ENCODE results near the gene ANGPTL5. TPM values are rescaled to one million over a fixed set of nuclear protein-coding genes. Genes with fewer than 3 reads are reported as not detected.

ANGPTL5 gene
- total RNA-seq, 1 donor from 2014 or later: 2.4 TPM

DNA sequence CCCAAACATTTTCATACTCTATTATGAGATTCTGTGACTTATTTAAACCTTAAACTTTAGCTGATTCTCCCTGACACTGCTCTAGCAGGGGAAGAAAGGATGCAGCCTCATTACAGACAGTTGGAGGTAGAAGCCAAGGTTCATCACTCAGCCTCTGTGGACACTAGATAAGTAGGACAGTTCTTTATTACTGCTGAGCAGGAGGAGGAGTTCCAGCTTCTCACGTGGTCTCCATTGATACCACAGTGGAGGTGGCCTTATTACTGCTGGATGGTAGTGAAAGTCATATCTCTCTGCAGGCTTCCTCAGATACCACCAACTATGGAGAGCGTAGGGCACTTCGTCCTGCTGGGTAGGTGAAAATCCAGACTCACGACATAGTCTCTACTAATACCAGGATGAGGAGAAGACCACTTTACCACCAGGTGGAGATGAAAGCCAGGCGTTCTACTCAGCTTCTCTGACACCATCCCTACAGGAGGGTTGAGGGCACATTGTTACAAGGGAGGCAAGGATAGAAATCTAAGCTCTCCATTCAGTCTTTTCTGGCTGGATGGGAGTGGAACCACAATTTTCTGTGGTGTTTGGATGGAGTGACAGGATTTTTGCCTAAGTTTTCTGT, 13.1 kb upstream of the ANGPTL5 start:
- H3K36me3 Mint-ChIP-seq (ENCODE audit: unreplicated experiment): peaks cover 42% of the 10 kb centered on the region
- no peak for DNase-seq (ENCODE audit: extremely low spot score, unreplicated experiment)
- H3K27ac Mint-ChIP-seq (ENCODE audit: unreplicated experiment): no peak overlapping the region
- H3K9me3 Mint-ChIP-seq (ENCODE audit: unreplicated experiment): peaks cover 16% of the 10 kb centered on the region
- no peak for TF ChIP-seq CTCF (IDR thresholded peaks at IDR 0.05)
- H3K27me3 Mint-ChIP-seq (ENCODE audit: unreplicated experiment): no peaks in the 10 kb centered on the region
- H3K4me3 Mint-ChIP-seq (ENCODE audit: unreplicated experiment): no peak overlapping the region
- no peaks in the 10 kb centered on the region for H3K4me1 Mint-ChIP-seq (ENCODE audit: unreplicated experiment)

DNA sequence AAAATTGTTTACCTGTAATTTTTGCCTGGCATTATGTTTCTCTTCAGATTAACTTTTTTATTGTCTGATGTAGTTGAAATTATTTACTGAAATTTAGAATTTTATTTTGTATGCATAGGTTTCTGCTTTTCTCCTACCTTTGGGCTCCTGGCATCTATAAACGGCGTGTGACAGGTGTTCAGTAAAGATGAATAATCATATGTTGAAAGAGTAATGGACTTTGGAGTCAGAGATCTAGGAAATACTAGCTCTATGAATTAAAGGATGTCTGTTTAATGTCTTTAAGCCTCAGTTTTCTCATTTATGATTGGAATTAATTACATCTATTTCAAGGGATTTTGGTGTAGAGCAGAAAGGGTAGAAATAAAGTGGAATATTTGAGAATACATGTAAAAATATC, 7.2 kb upstream of the ANGPTL5 start:
- no peak for TF ChIP-seq CTCF (IDR thresholded peaks at IDR 0.05)
- Mint-ChIP-seq H3K27ac (ENCODE audit: unreplicated experiment) (no peak overlapping the region), H3K4me3 (ENCODE audit: unreplicated experiment) (no peak overlapping the region), H3K27me3 (ENCODE audit: unreplicated experiment) (no peaks in the 10 kb centered on the region), H3K4me1 (ENCODE audit: unreplicated experiment) (peaks cover 4% of the 10 kb centered on the region), H3K36me3 (ENCODE audit: unreplicated experiment) (peaks cover 24% of the 10 kb centered on the region), H3K9me3 (ENCODE audit: unreplicated experiment) (peaks cover 9% of the 10 kb centered on the region)
- no peak for DNase-seq (ENCODE audit: extremely low spot score, unreplicated experiment)

DNA sequence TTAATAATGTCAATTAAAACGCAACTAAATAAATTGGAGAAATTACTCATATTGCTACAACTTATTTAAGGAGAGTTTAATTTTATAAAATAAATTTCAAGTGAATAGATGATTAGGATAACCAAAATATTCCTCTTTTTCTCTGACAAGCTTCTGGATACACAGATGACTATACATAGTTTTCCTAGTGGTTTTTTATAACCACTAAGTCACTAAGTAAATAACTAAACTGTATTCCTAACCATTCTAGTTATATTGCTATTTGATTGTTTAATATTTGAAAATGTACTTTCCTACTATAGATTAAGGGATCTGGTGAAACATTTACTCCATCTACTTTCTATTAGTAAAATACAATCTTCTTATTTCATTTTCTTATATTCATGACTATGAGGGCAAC, 4.7 kb upstream of the ANGPTL5 start:
- Mint-ChIP-seq H3K9me3 (ENCODE audit: unreplicated experiment) (peaks cover 4% of the 10 kb centered on the region), H3K4me1 (ENCODE audit: unreplicated experiment) (peaks cover 19% of the 10 kb centered on the region), H3K27ac (ENCODE audit: unreplicated experiment) (no peak overlapping the region), H3K36me3 (ENCODE audit: unreplicated experiment) (peaks cover 11% of the 10 kb centered on the region), H3K4me3 (ENCODE audit: unreplicated experiment) (no peak overlapping the region), H3K27me3 (ENCODE audit: unreplicated experiment) (no peaks in the 10 kb centered on the region)
- no peak for TF ChIP-seq CTCF (IDR thresholded peaks at IDR 0.05)
- no peak for DNase-seq (ENCODE audit: extremely low spot score, unreplicated experiment)

GRCh38 chr11:101917226-101917625, 904 bp upstream of the ANGPTL5 start:
- H3K36me3 Mint-ChIP-seq (ENCODE audit: unreplicated experiment): no peaks in the 10 kb centered on the region
- no peak for DNase-seq (ENCODE audit: extremely low spot score, unreplicated experiment)
- no peak overlapping the region for H3K27ac Mint-ChIP-seq (ENCODE audit: unreplicated experiment)
- peaks cover 47% of the 10 kb centered on the region for H3K4me1 Mint-ChIP-seq (ENCODE audit: unreplicated experiment)
- H3K4me3 Mint-ChIP-seq (ENCODE audit: unreplicated experiment): no peak overlapping the region
- H3K9me3 Mint-ChIP-seq (ENCODE audit: unreplicated experiment): no peaks in the 10 kb centered on the region
- no peaks in the 10 kb centered on the region for H3K27me3 Mint-ChIP-seq (ENCODE audit: unreplicated experiment)
- TF ChIP-seq CTCF (IDR thresholded peaks at IDR 0.05): no peak

DNA sequence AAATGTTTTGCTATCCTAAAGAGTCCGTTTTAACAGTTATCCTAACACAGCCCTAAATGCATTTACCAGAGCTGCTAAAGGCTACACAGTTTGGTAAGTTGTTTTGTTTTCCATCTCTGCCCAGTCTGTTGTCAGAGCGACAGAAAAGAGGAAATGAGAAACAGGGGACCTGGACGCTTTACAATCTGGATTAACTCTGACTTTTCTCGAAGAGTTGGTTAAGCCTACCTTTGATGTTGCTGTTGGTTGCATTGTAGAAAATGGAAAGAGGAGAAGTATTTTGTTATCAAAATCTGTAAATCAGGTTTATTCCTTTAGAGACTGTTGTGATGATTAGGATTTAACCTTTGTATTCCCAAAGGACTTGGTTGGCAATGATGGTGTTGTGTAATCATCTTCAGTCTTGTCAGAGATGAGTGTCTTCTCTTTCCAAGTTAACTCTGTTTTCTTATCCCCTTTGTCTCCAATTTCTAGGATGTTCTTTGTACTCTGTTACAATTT, 481 bp downstream of the ANGPTL5 start:
- H3K36me3 Mint-ChIP-seq (ENCODE audit: unreplicated experiment): no peaks in the 10 kb centered on the region
- no peaks in the 10 kb centered on the region for H3K27me3 Mint-ChIP-seq (ENCODE audit: unreplicated experiment)
- DNase-seq (ENCODE audit: extremely low spot score, unreplicated experiment): no peak
- no peaks in the 10 kb centered on the region for H3K9me3 Mint-ChIP-seq (ENCODE audit: unreplicated experiment)
- H3K27ac Mint-ChIP-seq (ENCODE audit: unreplicated experiment): peak overlapping the region; percentile 97
- H3K4me1 Mint-ChIP-seq (ENCODE audit: unreplicated experiment): peaks cover 52% of the 10 kb centered on the region
- TF ChIP-seq CTCF (IDR thresholded peaks at IDR 0.05): no peak
- peak overlapping the region; percentile 93 for H3K4me3 Mint-ChIP-seq (ENCODE audit: unreplicated experiment)
